Right lobe of liver (tissue), 6 donors: ENCODE results near the gene SH2D4B. TPM values are rescaled to one million over a fixed set of nuclear protein-coding genes. Genes with fewer than 3 reads are reported as not detected.

Experiments
- ATAC-seq, 4 donors: fragments of 200-7000 bp; cut with Tn5 transposase; one replicate each; pipeline ENCODE4 v1.9.1; 2020; ENCODE audit warnings: mild to moderate bottlenecking in 4 of 4, moderate library complexity in 4 of 4
- DNase-seq, 3 donors: peaks; one replicate each; pipeline ENCODE4 v3.0.0-alpha.2; 2020
- H3K27ac ChIP-seq, 3 donors: fragments of 200-600 bp; one replicate each; pipeline ENCODE4 v1.8.0; 2022
- H3K27me3 ChIP-seq, 2 donors: fragments of 200-600 bp; one replicate each; pipeline ENCODE4 v1.8.0; 2022
- H3K36me3 ChIP-seq, 4 donors: fragments of 200-600 bp; sonication (generic) in 1 of 4; one replicate each; pipeline versions ENCODE4 v1.5.1 to v1.8.0; 2017 to 2022; ENCODE audit warnings: control low read depth in 1 of 4
- H3K4me1 ChIP-seq, 4 donors: fragments of 200-600 bp; sonication (generic) in 1 of 4; one replicate each; pipeline versions ENCODE4 v1.5.1 to v1.8.0; 2017 to 2022; ENCODE audit warnings: control low read depth in 1 of 4
- H3K4me3 ChIP-seq, 3 donors: fragments of 200-600 bp; one replicate each; pipeline ENCODE4 v1.8.0; 2022
- H3K9me3 ChIP-seq, 4 donors: fragments of 200-600 bp; sonication (generic) in 1 of 4; one replicate each; pipeline versions ENCODE4 v1.5.1 to v1.8.0; 2017 to 2022; ENCODE audit warnings: control low read depth in 1 of 4
- POLR2A ChIP-seq: fragments of 450-650 bp; IDR thresholded peaks from one replicate; pipeline ENCODE4 v1.6.1; 2017; ENCODE audit warnings: antibody characterized with exemption, mild to moderate bottlenecking
- WGBS: methylation state at CpG from one replicate; pipeline ENCODE4 v1.1.6; 2018; ENCODE audit warnings: low coverage, low lambda C conversion rate; ENCODE audit not compliant: insufficient coverage; ENCODE audit errors: missing lambda C conversion rate; 5-methylcytosine and 5-hydroxymethylcytosine counted together
- intact Hi-C, 2 donors: fragments of 100-400 bp; cut with DNase I; formaldehyde crosslinking; loops; one replicate each; pipeline versions ENCODE4 v1.11.2 to v1.14.1; 2022
- total RNA-seq, 6 experiments: library from RNA; depleted of rRNA in 2 of 6; stranded (reverse); fragments of >200 nt in 2 of 6; fragmentation: NEBNext Ultra II Directional in 3 of 6; extraction: Animal tissue kit (Norgen Biotek cat#: 25700) in 3 of 6; gene quantifications; one replicate each; pipeline versions ENCODE4 v1.1.0 to v1.2.4, GENCODE V29; 2016 to 2023
- TF ChIP-seq, protein P1 (sequence below), 4 donors: fragments of 200-600 bp in 3 of 4; fragments of 450-650 bp in 1 of 4; IDR thresholded peaks; one replicate each; pipeline versions ENCODE4 v1.5.1 to v1.8.0; 2016 to 2022; ENCODE audit warnings: antibody characterized with exemption in 4 of 4, mild to moderate bottlenecking in 2 of 4
- donor health status: DM: no; HTN: yes; CAD: no.
- donor health status: DM: no; HTN: no; CAD: no.
- donor health status: DM: no; HTN: no; CAD: no.
- donor health status: DM: no; HTN: yes; CAD: no.
- donor health status: DM: no; HTN: yes; CAD: no.

SH2D4B gene
- total RNA-seq, 6 experiments from 2014 or later: not detected

GRCh38 chr10:80509403-80510161 is 28.1 kb upstream of the SH2D4B start:
- Histone ChIP-seq H3K9me3 (no peaks in the 10 kb centered on the region), H3K36me3 (peaks cover 4 to 59% (median 16%) of the 10 kb centered on the region in 4 donors), H3K27ac (peak overlapping the region in 2 of 3 donors; percentile 37 to 53), H3K4me1 (peaks cover 0 to 17% (median 5%) of the 10 kb centered on the region in 4 donors), H3K27me3 (no peaks in the 10 kb centered on the region), H3K4me3 (no peak overlapping the region)
- intact Hi-C loops: loop anchor here (5.0 to 10.0 kb wide), 2 partner anchors 62 to 125 kb away; no protein-coding TSS in a partner anchor
- WGBS: 69% methylated on average over 8 of the region's 18 CpGs
- ATAC-seq: peak; percentile 51 to 68 (median 60)
- TF ChIP-seq, protein P1, sequence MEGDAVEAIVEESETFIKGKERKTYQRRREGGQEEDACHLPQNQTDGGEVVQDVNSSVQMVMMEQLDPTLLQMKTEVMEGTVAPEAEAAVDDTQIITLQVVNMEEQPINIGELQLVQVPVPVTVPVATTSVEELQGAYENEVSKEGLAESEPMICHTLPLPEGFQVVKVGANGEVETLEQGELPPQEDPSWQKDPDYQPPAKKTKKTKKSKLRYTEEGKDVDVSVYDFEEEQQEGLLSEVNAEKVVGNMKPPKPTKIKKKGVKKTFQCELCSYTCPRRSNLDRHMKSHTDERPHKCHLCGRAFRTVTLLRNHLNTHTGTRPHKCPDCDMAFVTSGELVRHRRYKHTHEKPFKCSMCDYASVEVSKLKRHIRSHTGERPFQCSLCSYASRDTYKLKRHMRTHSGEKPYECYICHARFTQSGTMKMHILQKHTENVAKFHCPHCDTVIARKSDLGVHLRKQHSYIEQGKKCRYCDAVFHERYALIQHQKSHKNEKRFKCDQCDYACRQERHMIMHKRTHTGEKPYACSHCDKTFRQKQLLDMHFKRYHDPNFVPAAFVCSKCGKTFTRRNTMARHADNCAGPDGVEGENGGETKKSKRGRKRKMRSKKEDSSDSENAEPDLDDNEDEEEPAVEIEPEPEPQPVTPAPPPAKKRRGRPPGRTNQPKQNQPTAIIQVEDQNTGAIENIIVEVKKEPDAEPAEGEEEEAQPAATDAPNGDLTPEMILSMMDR (IDR thresholded peaks at IDR 0.05): no peak
- TF ChIP-seq POLR2A: no peak
- DNase-seq: no peak

- 89% methylated on average over 3 of the region's 10 CpGs for WGBS
- DNase-seq (no peak), ATAC-seq (no peak)
- no peaks in the 10 kb centered on the region for H3K4me1 ChIP-seq
- H3K27me3 ChIP-seq: no peaks in the 10 kb centered on the region
- H3K27ac ChIP-seq: no peak overlapping the region
- TF ChIP-seq, protein P1 (IDR thresholded peaks at IDR 0.05): no peak
- TF ChIP-seq POLR2A: no peak
- no peaks in the 10 kb centered on the region for H3K9me3 ChIP-seq
- intact Hi-C loops: no loop called here
- peaks cover 4 to 80% (median 19%) of the 10 kb centered on the region in 4 donors for H3K36me3 ChIP-seq
- H3K4me3 ChIP-seq: no peak overlapping the region
These were observed 25.6 kb upstream of the SH2D4B start for GRCh38 chr10:80512031-80512526.

- Histone ChIP-seq H3K4me3 (no peak overlapping the region), H3K9me3 (no peaks in the 10 kb centered on the region), H3K36me3 (peaks cover 4 to 85% (median 23%) of the 10 kb centered on the region in 4 donors), H3K27ac (no peak overlapping the region), H3K27me3 (no peaks in the 10 kb centered on the region), H3K4me1 (no peaks in the 10 kb centered on the region)
- TF ChIP-seq, protein P1 (IDR thresholded peaks at IDR 0.05): no peak
- no peak for TF ChIP-seq POLR2A
- ATAC-seq (no peak), DNase-seq (no peak)
- WGBS: 82% methylated on average over 4 of the region's 6 CpGs
- intact Hi-C loops: no loop called here
These were observed 24.6 kb upstream of the SH2D4B start for GRCh38 chr10:80513106-80513505.

DNA sequence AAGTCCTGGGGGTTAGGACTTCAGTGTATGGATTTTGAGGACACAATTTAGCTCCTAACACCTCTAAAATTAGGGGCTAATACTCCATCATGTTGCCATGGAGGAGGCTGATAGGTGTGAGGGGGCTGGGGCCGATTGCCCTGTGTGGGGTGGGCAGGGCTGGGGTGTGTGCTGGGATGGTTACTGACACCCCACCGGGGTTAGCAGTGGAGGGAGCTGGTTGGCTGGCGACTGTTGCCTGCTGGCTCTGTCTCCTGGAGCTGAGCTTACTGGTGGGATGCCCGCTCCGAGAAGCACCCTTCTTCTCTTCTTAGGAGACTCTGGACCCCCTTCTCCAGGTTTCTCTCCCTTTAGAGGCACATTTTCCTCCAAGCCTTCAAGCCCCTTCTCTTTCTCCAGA is 22.2 kb upstream of the SH2D4B start:
- Histone ChIP-seq H3K9me3 (no peaks in the 10 kb centered on the region), H3K27ac (no peak overlapping the region), H3K36me3 (peaks cover 4 to 81% (median 29%) of the 10 kb centered on the region in 4 donors), H3K4me1 (no peaks in the 10 kb centered on the region), H3K4me3 (no peak overlapping the region), H3K27me3 (no peaks in the 10 kb centered on the region)
- ATAC-seq: no peak
- intact Hi-C loops: no loop called here
- DNase-seq: no peak
- 43% methylated on average over 1 of the region's 5 CpGs for WGBS
- TF ChIP-seq, protein P1 (IDR thresholded peaks at IDR 0.05): no peak
- TF ChIP-seq POLR2A: no peak
